Fibroblast of lung (primary cell): ENCODE data around the gene GINS1.

ENCODE experiments used
- CTCF ChIP-seq, 2 donors: IDR thresholded peaks in 1 of 2; conservative IDR thresholded peaks in 1 of 2; 1 replicate in 1 of 2; 2 replicates in 1 of 2; pipeline ENCODE4 v1.5.1; 2011 to 2012; ENCODE audit warnings: low read length in 2 of 2, control low read depth in 1 of 2, inconsistent platforms in 1 of 2, low read depth in 1 of 2, mild to moderate bottlenecking in 1 of 2
- EZH2 ChIP-seq: IDR thresholded peaks from 2 replicates; pipeline ENCODE4 v1.5.1; 2012; ENCODE audit warnings: low read length, control low read depth, mild to moderate bottlenecking; ENCODE audit errors: missing control alignments

GRCh38 chr20:25490656-25491445 lies 83.4 kb downstream of the GINS1 start:
- TF ChIP-seq CTCF (conservative IDR thresholded peaks at IDR 0.05 in 1 of 2, IDR thresholded peaks at IDR 0.05 in 1 of 2; ENCODE audit: low read depth in 1 of 2, low read length in 2 of 2) (no peak), EZH2 (no peak)
